HUES64 (cell line): ENCODE data around the gene SLC46A3.
"Not testable (repeated sequence)": the region's sequence is repeated elsewhere in the genome, so short reads cannot be mapped to it uniquely, and the experiment has no call there.

ENCODE experiments used
- H3K27ac ChIP-seq: 2 replicates; pipeline ENCODE4 v1.7.0; 2013; ENCODE audit warnings: low read depth, low read length, inconsistent platforms
- H3K27me3 ChIP-seq: 2 replicates; pipeline ENCODE4 v1.6.1; 2013; ENCODE audit warnings: mild to moderate bottlenecking, low read length; ENCODE audit not compliant: insufficient read depth
- H3K36me3 ChIP-seq: 2 replicates; pipeline ENCODE4 v1.6.1; 2013; ENCODE audit warnings: mild to moderate bottlenecking, low read length; ENCODE audit not compliant: insufficient read depth
- H3K4me1 ChIP-seq: 2 replicates; pipeline ENCODE4 v1.6.1; 2013; ENCODE audit warnings: mild to moderate bottlenecking, low read length, moderate library complexity; ENCODE audit not compliant: insufficient read depth
- H3K4me3 ChIP-seq: 2 replicates; pipeline ENCODE4 v1.5.1; 2013; ENCODE audit warnings: mild to moderate bottlenecking, low read length, moderate library complexity
- H3K9ac ChIP-seq: 2 replicates; pipeline ENCODE4 v1.6.1; 2013; ENCODE audit warnings: mild to moderate bottlenecking, low read depth, low read length
- H3K9me3 ChIP-seq: 2 replicates; pipeline ENCODE4 v1.6.1; 2013; ENCODE audit warnings: low read depth, low read length; ENCODE audit not compliant: insufficient read depth
- WGBS: fragments of 150-250, 120-280 bp; methylation state at CpG from one replicate; pipeline ENCODE4 v1.1.7; 2013; ENCODE audit warnings: missing lambda C conversion rate; 5-methylcytosine and 5-hydroxymethylcytosine counted together

The SLC46A3 gene

GRCh38 chr13:28747851-28748250 lies 29.1 kb upstream of the SLC46A3 start:
- Histone ChIP-seq H3K9ac (no peak overlapping the region), H3K27ac (no peak overlapping the region), H3K4me3 (no peak overlapping the region), H3K9me3 (no peaks in the 10 kb centered on the region), H3K27me3 (no peaks in the 10 kb centered on the region), H3K36me3 (no peaks in the 10 kb centered on the region), H3K4me1 (peaks cover 34% of the 10 kb centered on the region)
- WGBS = 90% methylated on average over 1 of the region's 1 CpG

- WGBS = 91% methylated on average over 4 of the region's 4 CpGs
- peaks cover 34% of the 10 kb centered on the region for H3K4me1 ChIP-seq
- H3K36me3 ChIP-seq = no peaks in the 10 kb centered on the region
- no peaks in the 10 kb centered on the region for H3K27me3 ChIP-seq
- H3K27ac ChIP-seq = peak overlapping the region; percentile 41; the same call in 1 of the 2 replicates
- H3K9ac ChIP-seq = no peak overlapping the region
- H3K4me3 ChIP-seq = no peak overlapping the region
- H3K9me3 ChIP-seq = no peaks in the 10 kb centered on the region
Observed at GRCh38 chr13:28746287-28746612, 27.5 kb upstream of the SLC46A3 start.

- no peaks in the 10 kb centered on the region for H3K9me3 ChIP-seq
- no peaks in the 10 kb centered on the region for H3K36me3 ChIP-seq
- H3K4me3 ChIP-seq = no peak overlapping the region
- H3K9ac ChIP-seq = no peak overlapping the region
- H3K4me1 ChIP-seq = peaks cover 29% of the 10 kb centered on the region
- no peaks in the 10 kb centered on the region for H3K27me3 ChIP-seq
- WGBS = 66% methylated on average over 6 of the region's 6 CpGs
- peak overlapping the region; percentile 81 for H3K27ac ChIP-seq
Observed at GRCh38 chr13:28744656-28745055, 25.9 kb upstream of the SLC46A3 start.

GRCh38 chr13:28744091-28744536 lies 25.3 kb upstream of the SLC46A3 start:
- H3K4me1 ChIP-seq = peaks cover 29% of the 10 kb centered on the region
- peak overlapping the region; percentile 81 for H3K27ac ChIP-seq
- 26% methylated on average over 2 of the region's 6 CpGs for WGBS
- no peaks in the 10 kb centered on the region for H3K36me3 ChIP-seq
- no peaks in the 10 kb centered on the region for H3K9me3 ChIP-seq
- H3K27me3 ChIP-seq = no peaks in the 10 kb centered on the region
- no peak overlapping the region for H3K4me3 ChIP-seq
- H3K9ac ChIP-seq = 0 out of 2 replicates have a peak overlapping the region, but pooled peaks have one; percentile 15

GRCh38 chr13:28743499-28744083 lies 24.8 kb upstream of the SLC46A3 start:
- peaks cover 29% of the 10 kb centered on the region for H3K4me1 ChIP-seq
- 0 out of 2 replicates have a peak overlapping the region, but pooled peaks have one; percentile 15 for H3K9ac ChIP-seq
- WGBS = 76% methylated on average over 3 of the region's 4 CpGs
- H3K27me3 ChIP-seq = no peaks in the 10 kb centered on the region
- peak overlapping the region; percentile 81 for H3K27ac ChIP-seq
- H3K36me3 ChIP-seq = no peaks in the 10 kb centered on the region
- no peaks in the 10 kb centered on the region for H3K9me3 ChIP-seq
- H3K4me3 ChIP-seq = no peak overlapping the region

- Histone ChIP-seq H3K4me1 (peaks cover 29% of the 10 kb centered on the region), H3K36me3 (no peaks in the 10 kb centered on the region), H3K9ac (no peak overlapping the region), H3K4me3 (no peak overlapping the region), H3K27me3 (no peaks in the 10 kb centered on the region), H3K27ac (no peak overlapping the region), H3K9me3 (no peaks in the 10 kb centered on the region)
- WGBS = 92% methylated on average over 1 of the region's 3 CpGs
Observed at GRCh38 chr13:28743020-28743419, 24.2 kb upstream of the SLC46A3 start.

- not testable (repeated sequence) for H3K9me3 ChIP-seq, H3K27me3 ChIP-seq, H3K36me3 ChIP-seq, H3K4me3 ChIP-seq, H3K9ac ChIP-seq, H3K27ac ChIP-seq
- WGBS = 88% methylated on average over 11 of the region's 11 CpGs
- H3K4me1 ChIP-seq = peaks cover 29% of the 10 kb centered on the region
Observed at GRCh38 chr13:28742445-28742844, 23.7 kb upstream of the SLC46A3 start.

GRCh38 chr13:28741084-28741491 lies 22.3 kb upstream of the SLC46A3 start:
- Histone ChIP-seq H3K4me1 (peaks cover 19% of the 10 kb centered on the region), H3K9me3 (no peaks in the 10 kb centered on the region), H3K27ac (no peak overlapping the region), H3K27me3 (no peaks in the 10 kb centered on the region), H3K4me3 (no peak overlapping the region), H3K36me3 (no peaks in the 10 kb centered on the region), H3K9ac (no peak overlapping the region)
- WGBS = 61% methylated on average over 1 of the region's 1 CpG

GRCh38 chr13:28739376-28739775 lies 20.6 kb upstream of the SLC46A3 start:
- Histone ChIP-seq H3K36me3 (no peaks in the 10 kb centered on the region), H3K27me3 (no peaks in the 10 kb centered on the region), H3K4me3 (no peak overlapping the region), H3K4me1 (peaks cover 8% of the 10 kb centered on the region), H3K27ac (no peak overlapping the region), H3K9ac (no peak overlapping the region), H3K9me3 (no peaks in the 10 kb centered on the region)
- WGBS = 97% methylated on average over 2 of the region's 3 CpGs

- no peaks in the 10 kb centered on the region for H3K9me3 ChIP-seq
Observed at GRCh38 chr13:28735481-28736029, 16.8 kb upstream of the SLC46A3 start.

GRCh38 chr13:28734906-28735305 lies 16.1 kb upstream of the SLC46A3 start:
- Histone ChIP-seq H3K27me3 (no peaks in the 10 kb centered on the region), H3K9ac (no peak overlapping the region), H3K4me3 (no peak overlapping the region), H3K9me3 (no peaks in the 10 kb centered on the region), H3K36me3 (no peaks in the 10 kb centered on the region), H3K4me1 (no peaks in the 10 kb centered on the region), H3K27ac (no peak overlapping the region)
- WGBS = 69% methylated on average over 2 of the region's 2 CpGs

More at GRCh38 chr13:28735481-28736029, 16.8 kb upstream of the SLC46A3 start:
- H3K4me3 ChIP-seq = no peak overlapping the region
- no peak overlapping the region for H3K9ac ChIP-seq
- WGBS = 85% methylated on average over 7 of the region's 8 CpGs
- no peaks in the 10 kb centered on the region for H3K36me3 ChIP-seq
- H3K27ac ChIP-seq = no peak overlapping the region
- H3K27me3 ChIP-seq = no peaks in the 10 kb centered on the region
- H3K4me1 ChIP-seq = no peaks in the 10 kb centered on the region

- H3K27me3 ChIP-seq = no peaks in the 10 kb centered on the region
- WGBS = 94% methylated on average over 3 of the region's 3 CpGs
- no peak overlapping the region for H3K27ac ChIP-seq
- no peaks in the 10 kb centered on the region for H3K36me3 ChIP-seq
- no peak overlapping the region for H3K4me3 ChIP-seq
- H3K9ac ChIP-seq = no peak overlapping the region
- H3K9me3 ChIP-seq = no peaks in the 10 kb centered on the region
- H3K4me1 ChIP-seq = no peaks in the 10 kb centered on the region
Observed at GRCh38 chr13:28730762-28731161, 12.0 kb upstream of the SLC46A3 start.
